Stimulated activated CD8-positive, alpha-beta memory T cell treated with anti-CD3 and anti-CD28 coated beads, Interleukin-4, amount 100 ng/mL, for 24 hours (primary cell): ENCODE results near the gene SPDYE2.
"Not testable (repeated sequence)": the region's sequence is repeated elsewhere in the genome, so short reads cannot be mapped to it uniquely, and the experiment has no call there.

ENCODE experiments used
- DNase-seq: peaks from one replicate; pipeline ENCODE4 v3.0.0-alpha.2; 2020; ENCODE audit warnings: low read depth

The SPDYE2 gene

GRCh38 chr7:102540604-102541003, 10.4 kb upstream of the SPDYE2 start:
- DNase-seq = not testable (repeated sequence)

- DNase-seq = not testable (repeated sequence)
Observed at GRCh38 chr7:102542083-102542482, 8.9 kb upstream of the SPDYE2 start.

GRCh38 chr7:102542771-102543170, 8.3 kb upstream of the SPDYE2 start:
- not testable (repeated sequence) for DNase-seq

- not testable (repeated sequence) for DNase-seq
Observed at GRCh38 chr7:102543596-102543995, 7.4 kb upstream of the SPDYE2 start, which contains the start of gene UPK3BL2. Gene UPK3BL2 (minus strand): TSS chr7:102543696. CDS start chr7:102543636, 60 bp downstream.

- DNase-seq = not testable (repeated sequence)
Observed at GRCh38 chr7:102544372-102544771, 6.7 kb upstream of the SPDYE2 start.

GRCh38 chr7:102545288-102545687, 5.7 kb upstream of the SPDYE2 start:
- DNase-seq = not testable (repeated sequence)

- not testable (repeated sequence) for DNase-seq
Observed at GRCh38 chr7:102546353-102546752, 4.7 kb upstream of the SPDYE2 start.

- not testable (repeated sequence) for DNase-seq
Observed at GRCh38 chr7:102568620-102569019, 17.6 kb downstream of the SPDYE2 start.

GRCh38 chr7:102572261-102573239, 21.5 kb downstream of the SPDYE2 start, which contains the start of gene POLR2J3:
Gene POLR2J3 (minus strand): TSS chr7:102572583. CDS start chr7:102572521, 62 bp downstream.
- DNase-seq = peak; percentile 92

- DNase-seq = not testable (repeated sequence)
Observed at GRCh38 chr7:102574607-102575006, 23.6 kb downstream of the SPDYE2 start.

- DNase-seq = not testable (repeated sequence)
Observed at GRCh38 chr7:102576363-102576762, 25.3 kb downstream of the SPDYE2 start.

GRCh38 chr7:102577315-102578240, 26.6 kb downstream of the SPDYE2 start:
- not testable (repeated sequence) for DNase-seq

- DNase-seq = not testable (repeated sequence)
Observed at GRCh38 chr7:102578486-102578885, 27.5 kb downstream of the SPDYE2 start.

- DNase-seq = not testable (repeated sequence)
Observed at GRCh38 chr7:102581722-102582121, 30.7 kb downstream of the SPDYE2 start.

- DNase-seq = not testable (repeated sequence)
Observed at GRCh38 chr7:102583495-102583894, 32.5 kb downstream of the SPDYE2 start.

GRCh38 chr7:102589857-102590256, 38.8 kb downstream of the SPDYE2 start:
- not testable (repeated sequence) for DNase-seq

- peak; percentile 26 for DNase-seq
Observed at GRCh38 chr7:102592477-102593019, 41.5 kb downstream of the SPDYE2 start.

GRCh38 chr7:102593637-102594334, 42.8 kb downstream of the SPDYE2 start:
- DNase-seq = not testable (repeated sequence)

- not testable (repeated sequence) for DNase-seq
Observed at GRCh38 chr7:102596036-102596435, 45.0 kb downstream of the SPDYE2 start.

- not testable (repeated sequence) for DNase-seq
Observed at GRCh38 chr7:102599699-102600098, 48.7 kb downstream of the SPDYE2 start.

GRCh38 chr7:102602317-102602716, 51.3 kb downstream of the SPDYE2 start:
- DNase-seq = not testable (repeated sequence)
